GM23338 (cell line): ENCODE measurements around the gene SLC17A1.

Source experiments
- CREB1 ChIP-seq: fragments of 250-450 bp; sonication (Bioruptor Pico); IDR thresholded peaks from 2 replicates; pipeline ENCODE4 v1.5.0; 2020; ENCODE audit warnings: low read depth, mild to moderate bottlenecking, moderate library complexity
- EZH2 ChIP-seq: fragments of 200-600 bp; sonication (generic); IDR thresholded peaks from one replicate; pipeline ENCODE4 v1.8.0; 2017; ENCODE audit warnings: antibody characterized with exemption, mild to moderate bottlenecking, low read depth; ENCODE audit not compliant: unreplicated experiment
- EZH2phosphoT487 ChIP-seq: fragments of 200-600 bp; sonication (generic); IDR thresholded peaks from one replicate; pipeline ENCODE4 v1.8.1; 2018; ENCODE audit warnings: antibody characterized with exemption; ENCODE audit not compliant: unreplicated experiment
- NANOG ChIP-seq: IDR thresholded peaks from 2 replicates; pipeline ENCODE4 v1.6.1; 2016; ENCODE audit warnings: antibody characterized with exemption, borderline replicate concordance
- POLR2AphosphoS5 ChIP-seq: IDR thresholded peaks from 2 replicates; pipeline ENCODE4 v1.6.1; 2016; ENCODE audit warnings: antibody characterized with exemption, low read depth
- ZNF114 ChIP-seq: fragments of 250-450 bp; sonication (Bioruptor Pico); IDR thresholded peaks from 2 replicates; pipeline ENCODE4 v1.5.0; 2020; ENCODE audit warnings: mild to moderate bottlenecking, moderate library complexity
- ZNF331 ChIP-seq: fragments of 250-450 bp; sonication (Bioruptor Pico); IDR thresholded peaks from 2 replicates; pipeline ENCODE4 v1.5.0; 2020; ENCODE audit warnings: low read depth, mild to moderate bottlenecking, moderate library complexity
- TF ChIP-seq, protein P1 (sequence below), 2 experiments: fragments of 200-600 bp in 1 of 2; sonication (generic) in 1 of 2; conservative IDR thresholded peaks; 2 replicates each; pipeline versions ENCODE4 v1.5.1 to v1.6.1; 2016 to 2017; ENCODE audit warnings: antibody characterized with exemption in 2 of 2, low read depth in 2 of 2, mild to moderate bottlenecking in 2 of 2, moderate library complexity in 1 of 2
- TF ChIP-seq, protein P2 (sequence below): IDR thresholded peaks from one replicate; pipeline ENCODE4 v1.6.1; 2018; ENCODE audit warnings: antibody characterized with exemption; ENCODE audit not compliant: unreplicated experiment

GRCh38 chr6:25787428-25787827 is 44.4 kb downstream of the SLC17A1 start:
- TF ChIP-seq, protein P1, sequence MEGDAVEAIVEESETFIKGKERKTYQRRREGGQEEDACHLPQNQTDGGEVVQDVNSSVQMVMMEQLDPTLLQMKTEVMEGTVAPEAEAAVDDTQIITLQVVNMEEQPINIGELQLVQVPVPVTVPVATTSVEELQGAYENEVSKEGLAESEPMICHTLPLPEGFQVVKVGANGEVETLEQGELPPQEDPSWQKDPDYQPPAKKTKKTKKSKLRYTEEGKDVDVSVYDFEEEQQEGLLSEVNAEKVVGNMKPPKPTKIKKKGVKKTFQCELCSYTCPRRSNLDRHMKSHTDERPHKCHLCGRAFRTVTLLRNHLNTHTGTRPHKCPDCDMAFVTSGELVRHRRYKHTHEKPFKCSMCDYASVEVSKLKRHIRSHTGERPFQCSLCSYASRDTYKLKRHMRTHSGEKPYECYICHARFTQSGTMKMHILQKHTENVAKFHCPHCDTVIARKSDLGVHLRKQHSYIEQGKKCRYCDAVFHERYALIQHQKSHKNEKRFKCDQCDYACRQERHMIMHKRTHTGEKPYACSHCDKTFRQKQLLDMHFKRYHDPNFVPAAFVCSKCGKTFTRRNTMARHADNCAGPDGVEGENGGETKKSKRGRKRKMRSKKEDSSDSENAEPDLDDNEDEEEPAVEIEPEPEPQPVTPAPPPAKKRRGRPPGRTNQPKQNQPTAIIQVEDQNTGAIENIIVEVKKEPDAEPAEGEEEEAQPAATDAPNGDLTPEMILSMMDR (conservative IDR thresholded peaks at IDR 0.05; ENCODE audit: low read depth in 2 of 2), result no peak
- no peak for TF ChIP-seq CREB1 (CRISPR knock-in tag)
- no peak for TF ChIP-seq EZH2
- no peak for TF ChIP-seq POLR2AphosphoS5
- no peak for TF ChIP-seq EZH2phosphoT487
- no peak for TF ChIP-seq ZNF114
- TF ChIP-seq, protein P2, sequence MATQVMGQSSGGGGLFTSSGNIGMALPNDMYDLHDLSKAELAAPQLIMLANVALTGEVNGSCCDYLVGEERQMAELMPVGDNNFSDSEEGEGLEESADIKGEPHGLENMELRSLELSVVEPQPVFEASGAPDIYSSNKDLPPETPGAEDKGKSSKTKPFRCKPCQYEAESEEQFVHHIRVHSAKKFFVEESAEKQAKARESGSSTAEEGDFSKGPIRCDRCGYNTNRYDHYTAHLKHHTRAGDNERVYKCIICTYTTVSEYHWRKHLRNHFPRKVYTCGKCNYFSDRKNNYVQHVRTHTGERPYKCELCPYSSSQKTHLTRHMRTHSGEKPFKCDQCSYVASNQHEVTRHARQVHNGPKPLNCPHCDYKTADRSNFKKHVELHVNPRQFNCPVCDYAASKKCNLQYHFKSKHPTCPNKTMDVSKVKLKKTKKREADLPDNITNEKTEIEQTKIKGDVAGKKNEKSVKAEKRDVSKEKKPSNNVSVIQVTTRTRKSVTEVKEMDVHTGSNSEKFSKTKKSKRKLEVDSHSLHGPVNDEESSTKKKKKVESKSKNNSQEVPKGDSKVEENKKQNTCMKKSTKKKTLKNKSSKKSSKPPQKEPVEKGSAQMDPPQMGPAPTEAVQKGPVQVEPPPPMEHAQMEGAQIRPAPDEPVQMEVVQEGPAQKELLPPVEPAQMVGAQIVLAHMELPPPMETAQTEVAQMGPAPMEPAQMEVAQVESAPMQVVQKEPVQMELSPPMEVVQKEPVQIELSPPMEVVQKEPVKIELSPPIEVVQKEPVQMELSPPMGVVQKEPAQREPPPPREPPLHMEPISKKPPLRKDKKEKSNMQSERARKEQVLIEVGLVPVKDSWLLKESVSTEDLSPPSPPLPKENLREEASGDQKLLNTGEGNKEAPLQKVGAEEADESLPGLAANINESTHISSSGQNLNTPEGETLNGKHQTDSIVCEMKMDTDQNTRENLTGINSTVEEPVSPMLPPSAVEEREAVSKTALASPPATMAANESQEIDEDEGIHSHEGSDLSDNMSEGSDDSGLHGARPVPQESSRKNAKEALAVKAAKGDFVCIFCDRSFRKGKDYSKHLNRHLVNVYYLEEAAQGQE, result no peak
- TF ChIP-seq NANOG, result no peak
- no peak for TF ChIP-seq ZNF331
